GM12878 (cell line): ENCODE measurements around the gene RNPS1. TPM values are rescaled to one million over a fixed set of nuclear protein-coding genes. Genes with fewer than 3 reads are reported as not detected.

ENCODE experiments used
- BHLHE40 ChIP-seq, 2 experiments: fragments of 450-650 bp in 1 of 2; IDR thresholded peaks; 2 replicates each; pipeline ENCODE4 v1.6.1; 2011 to 2017; ENCODE audit warnings: low read depth in 2 of 2, borderline replicate concordance in 1 of 2, improper control_type of control experiment in 1 of 2, low read length in 1 of 2, mild to moderate bottlenecking in 1 of 2
- CBFB ChIP-seq: IDR thresholded peaks from 2 replicates; pipeline ENCODE4 v1.6.1; 2016; ENCODE audit warnings: antibody characterized with exemption, low read depth
- EGR1 ChIP-seq, 2 experiments: IDR thresholded peaks; 1 replicate in 1 of 2; 2 replicates in 1 of 2; pipeline ENCODE4 v1.6.1; 2011 to 2012; ENCODE audit warnings: low read depth in 2 of 2, low read length in 2 of 2, borderline replicate concordance in 1 of 2, mild to moderate bottlenecking in 1 of 2, moderate library complexity in 1 of 2
- HDAC2 ChIP-seq: fragments of 200-600 bp; sonication (generic); IDR thresholded peaks from 2 replicates; pipeline ENCODE4 v1.6.1; 2017
- MEF2A ChIP-seq: IDR thresholded peaks from 2 replicates; pipeline ENCODE4 v1.6.1; 2011; ENCODE audit warnings: low read depth, mild to moderate bottlenecking, low read length, moderate library complexity; ENCODE audit not compliant: insufficient read depth
- MXI1 ChIP-seq: fragments of 150-350 bp; IDR thresholded peaks from 2 replicates; pipeline ENCODE4 v1.6.1; 2011; ENCODE audit warnings: low read depth, mild to moderate bottlenecking, inconsistent platforms, low read length, improper control_type of control experiment
- POLR2AphosphoS5 ChIP-seq: IDR thresholded peaks from 2 replicates; pipeline ENCODE4 v1.6.1; 2011; ENCODE audit warnings: mild to moderate bottlenecking, low read length, inconsistent platforms
- RAD21 ChIP-seq: IDR thresholded peaks from 2 replicates; pipeline ENCODE4 v1.6.1; 2011; ENCODE audit warnings: mild to moderate bottlenecking, low read depth, low read length, moderate library complexity; ENCODE audit not compliant: insufficient read depth
- SREBF1 ChIP-seq: IDR thresholded peaks from 2 replicates; pipeline ENCODE4 v1.6.1; 2012; ENCODE audit warnings: mild to moderate bottlenecking, low read length
- TAF1 ChIP-seq: IDR thresholded peaks from 2 replicates; pipeline ENCODE4 v1.6.1; 2011; ENCODE audit warnings: mild to moderate bottlenecking, low read depth, low read length, borderline replicate concordance
- ZNF207 ChIP-seq: fragments of 450-650 bp; IDR thresholded peaks from 2 replicates; pipeline ENCODE4 v1.6.1; 2014; ENCODE audit warnings: antibody characterized with exemption, mild to moderate bottlenecking, borderline replicate concordance
- polyA plus RNA-seq, 11 experiments: library from polyadenylated mRNA; depleted of rRNA in 4 of 11; unstranded in 6 of 11; stranded (reverse) in 5 of 11; fragments of >200 nt; fragmentation: Nextera tagmentation in 4 of 11; fragmentation: Illumina TruSeq in 1 of 11; extraction: Ambion mirVana in 4 of 11; extraction: Trizol in 1 of 11; gene quantifications; 1 replicate in 1 of 11; 2 replicates in 10 of 11; pipeline versions ENCODE4 v1.2.1 to v1.2.3, GENCODE V29; 2011 to 2016; ENCODE audit warnings: inconsistent platforms in 2 of 11, missing spikeins in 2 of 11, low read depth in 1 of 11
- total RNA-seq, 4 experiments: library from RNA; depleted of rRNA in 3 of 4; stranded (reverse); fragments of >200 nt in 3 of 4; fragmentation: Illumina TruSeq in 1 of 4; extraction: Trizol in 1 of 4; gene quantifications; 2 replicates each; pipeline versions ENCODE4 v1.2.1 to v1.2.3, GENCODE V29; 2013 to 2021
- TF ChIP-seq, protein P1 (sequence below): fragments of 450-650 bp; IDR thresholded peaks from 2 replicates; pipeline ENCODE4 v1.6.1; 2018; ENCODE audit warnings: borderline replicate concordance, mild to moderate bottlenecking; ENCODE audit not compliant: partially characterized antibody
- TF ChIP-seq, protein P2 (sequence below): IDR thresholded peaks from 2 replicates; pipeline ENCODE4 v1.6.1; 2011; ENCODE audit warnings: mild to moderate bottlenecking, low read depth, low read length, moderate library complexity; ENCODE audit not compliant: insufficient replicate concordance
- TF ChIP-seq, protein P3 (sequence below): IDR thresholded peaks from 2 replicates; pipeline ENCODE4 v1.6.1; 2011; ENCODE audit warnings: borderline replicate concordance, low read depth, mild to moderate bottlenecking, moderate library complexity, low read length; ENCODE audit not compliant: insufficient read depth, poor library complexity, severe bottlenecking
- TF ChIP-seq, protein P4 (sequence below): IDR thresholded peaks from 2 replicates; pipeline ENCODE4 v1.6.1; 2012; ENCODE audit warnings: low read length, inconsistent platforms
- TF ChIP-seq, protein P5 (sequence below): fragments of 450-650 bp; IDR thresholded peaks from 2 replicates; pipeline ENCODE4 v1.6.1; 2017; ENCODE audit warnings: borderline replicate concordance
- TF ChIP-seq, protein P6 (sequence below): IDR thresholded peaks from 2 replicates; pipeline ENCODE4 v1.6.1; 2011; ENCODE audit warnings: low read depth, mild to moderate bottlenecking, low read length, moderate library complexity, borderline replicate concordance; ENCODE audit errors: extremely low read depth

The RNPS1 gene
- total and polyA plus RNA-seq, 10 of the 15 experiments (the other 5 are each of a cell fraction or from before 2014, with no cell fraction given): 38.2 to 359 (median 188) TPM

DNA sequence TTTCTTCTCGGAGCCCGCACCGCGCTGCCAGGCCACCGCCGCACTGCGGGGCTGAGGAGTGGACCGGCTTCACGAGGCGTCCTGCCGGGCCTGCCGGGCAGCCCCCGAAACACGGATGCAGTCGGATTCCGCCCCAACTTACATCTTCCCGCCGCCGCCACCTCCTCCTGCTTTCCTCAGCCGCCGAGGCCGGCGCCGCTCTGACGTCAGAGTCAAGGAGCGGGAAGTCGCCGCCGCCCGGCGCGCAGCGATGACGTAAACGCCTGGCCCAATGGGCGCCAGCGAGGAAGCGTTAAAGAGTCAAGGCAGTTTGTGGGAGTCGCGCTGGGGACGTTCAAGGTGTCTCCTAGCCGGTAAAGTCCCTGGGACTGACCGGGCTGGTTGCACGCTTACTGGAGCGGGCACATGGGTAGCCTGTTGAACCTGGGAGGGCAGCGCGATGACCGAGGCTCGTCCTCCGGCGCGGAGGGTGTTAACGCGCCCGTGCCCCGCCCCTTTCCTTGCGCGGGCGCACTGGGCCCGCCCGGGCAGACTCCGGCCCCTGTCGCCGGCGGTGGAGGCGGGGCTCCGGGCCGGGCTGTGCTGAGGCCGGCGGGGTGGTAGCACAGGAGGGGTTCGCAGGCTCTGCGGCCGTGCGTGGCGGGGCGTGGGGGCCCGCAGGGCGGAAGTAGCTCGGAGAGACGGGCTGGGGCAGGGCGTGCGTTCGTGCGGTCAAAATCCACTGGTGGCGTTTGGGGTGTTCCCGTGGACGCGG lies at the start of gene RNPS1 (continued):
- TF ChIP-seq SREBF1: 0 out of 2 replicates have a peak, but pooled peaks have one; percentile 7
- TF ChIP-seq CBFB: peak; percentile 90
- TF ChIP-seq HDAC2: no peak
- TF ChIP-seq, protein P1, sequence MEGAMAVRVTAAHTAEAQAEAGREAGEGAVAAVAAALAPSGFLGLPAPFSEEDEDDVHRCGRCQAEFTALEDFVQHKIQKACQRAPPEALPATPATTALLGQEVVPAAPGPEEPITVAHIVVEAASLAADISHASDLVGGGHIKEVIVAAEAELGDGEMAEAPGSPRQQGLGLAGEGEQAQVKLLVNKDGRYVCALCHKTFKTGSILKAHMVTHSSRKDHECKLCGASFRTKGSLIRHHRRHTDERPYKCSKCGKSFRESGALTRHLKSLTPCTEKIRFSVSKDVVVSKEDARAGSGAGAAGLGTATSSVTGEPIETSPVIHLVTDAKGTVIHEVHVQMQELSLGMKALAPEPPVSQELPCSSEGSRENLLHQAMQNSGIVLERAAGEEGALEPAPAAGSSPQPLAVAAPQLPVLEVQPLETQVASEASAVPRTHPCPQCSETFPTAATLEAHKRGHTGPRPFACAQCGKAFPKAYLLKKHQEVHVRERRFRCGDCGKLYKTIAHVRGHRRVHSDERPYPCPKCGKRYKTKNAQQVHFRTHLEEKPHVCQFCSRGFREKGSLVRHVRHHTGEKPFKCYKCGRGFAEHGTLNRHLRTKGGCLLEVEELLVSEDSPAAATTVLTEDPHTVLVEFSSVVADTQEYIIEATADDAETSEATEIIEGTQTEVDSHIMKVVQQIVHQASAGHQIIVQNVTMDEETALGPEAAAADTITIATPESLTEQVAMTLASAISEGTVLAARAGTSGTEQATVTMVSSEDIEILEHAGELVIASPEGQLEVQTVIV: peak; percentile 89
- peak; percentile 99 for TF ChIP-seq ZNF207
- peak; percentile 89 for TF ChIP-seq TAF1
- TF ChIP-seq MEF2A: no peak
- TF ChIP-seq MXI1: peak; percentile 81
- no peak for TF ChIP-seq RAD21
- TF ChIP-seq EGR1 (IDR thresholded peaks at IDR 0.05; ENCODE audit: borderline replicate concordance in 1 of 2, low read depth in 2 of 2, low read length in 2 of 2): no peak
- TF ChIP-seq, protein P2, sequence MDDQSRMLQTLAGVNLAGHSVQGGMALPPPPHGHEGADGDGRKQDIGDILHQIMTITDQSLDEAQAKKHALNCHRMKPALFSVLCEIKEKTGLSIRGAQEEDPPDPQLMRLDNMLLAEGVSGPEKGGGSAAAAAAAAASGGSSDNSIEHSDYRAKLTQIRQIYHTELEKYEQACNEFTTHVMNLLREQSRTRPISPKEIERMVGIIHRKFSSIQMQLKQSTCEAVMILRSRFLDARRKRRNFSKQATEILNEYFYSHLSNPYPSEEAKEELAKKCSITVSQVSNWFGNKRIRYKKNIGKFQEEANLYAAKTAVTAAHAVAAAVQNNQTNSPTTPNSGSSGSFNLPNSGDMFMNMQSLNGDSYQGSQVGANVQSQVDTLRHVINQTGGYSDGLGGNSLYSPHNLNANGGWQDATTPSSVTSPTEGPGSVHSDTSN: no peak
- TF ChIP-seq, protein P3, sequence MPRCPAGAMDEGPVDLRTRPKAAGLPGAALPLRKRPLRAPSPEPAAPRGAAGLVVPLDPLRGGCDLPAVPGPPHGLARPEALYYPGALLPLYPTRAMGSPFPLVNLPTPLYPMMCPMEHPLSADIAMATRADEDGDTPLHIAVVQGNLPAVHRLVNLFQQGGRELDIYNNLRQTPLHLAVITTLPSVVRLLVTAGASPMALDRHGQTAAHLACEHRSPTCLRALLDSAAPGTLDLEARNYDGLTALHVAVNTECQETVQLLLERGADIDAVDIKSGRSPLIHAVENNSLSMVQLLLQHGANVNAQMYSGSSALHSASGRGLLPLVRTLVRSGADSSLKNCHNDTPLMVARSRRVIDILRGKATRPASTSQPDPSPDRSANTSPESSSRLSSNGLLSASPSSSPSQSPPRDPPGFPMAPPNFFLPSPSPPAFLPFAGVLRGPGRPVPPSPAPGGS: peak; percentile 39
- peak; percentile 97 for TF ChIP-seq POLR2AphosphoS5
- TF ChIP-seq, protein P4, sequence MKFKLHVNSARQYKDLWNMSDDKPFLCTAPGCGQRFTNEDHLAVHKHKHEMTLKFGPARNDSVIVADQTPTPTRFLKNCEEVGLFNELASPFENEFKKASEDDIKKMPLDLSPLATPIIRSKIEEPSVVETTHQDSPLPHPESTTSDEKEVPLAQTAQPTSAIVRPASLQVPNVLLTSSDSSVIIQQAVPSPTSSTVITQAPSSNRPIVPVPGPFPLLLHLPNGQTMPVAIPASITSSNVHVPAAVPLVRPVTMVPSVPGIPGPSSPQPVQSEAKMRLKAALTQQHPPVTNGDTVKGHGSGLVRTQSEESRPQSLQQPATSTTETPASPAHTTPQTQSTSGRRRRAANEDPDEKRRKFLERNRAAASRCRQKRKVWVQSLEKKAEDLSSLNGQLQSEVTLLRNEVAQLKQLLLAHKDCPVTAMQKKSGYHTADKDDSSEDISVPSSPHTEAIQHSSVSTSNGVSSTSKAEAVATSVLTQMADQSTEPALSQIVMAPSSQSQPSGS: no peak
- TF ChIP-seq, protein P5, sequence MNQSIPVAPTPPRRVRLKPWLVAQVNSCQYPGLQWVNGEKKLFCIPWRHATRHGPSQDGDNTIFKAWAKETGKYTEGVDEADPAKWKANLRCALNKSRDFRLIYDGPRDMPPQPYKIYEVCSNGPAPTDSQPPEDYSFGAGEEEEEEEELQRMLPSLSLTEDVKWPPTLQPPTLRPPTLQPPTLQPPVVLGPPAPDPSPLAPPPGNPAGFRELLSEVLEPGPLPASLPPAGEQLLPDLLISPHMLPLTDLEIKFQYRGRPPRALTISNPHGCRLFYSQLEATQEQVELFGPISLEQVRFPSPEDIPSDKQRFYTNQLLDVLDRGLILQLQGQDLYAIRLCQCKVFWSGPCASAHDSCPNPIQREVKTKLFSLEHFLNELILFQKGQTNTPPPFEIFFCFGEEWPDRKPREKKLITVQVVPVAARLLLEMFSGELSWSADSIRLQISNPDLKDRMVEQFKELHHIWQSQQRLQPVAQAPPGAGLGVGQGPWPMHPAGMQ: no peak
- peak; percentile 1 to 51; a peak in 2 of 4 replicates for TF ChIP-seq BHLHE40 (IDR thresholded peaks at IDR 0.05; ENCODE audit: borderline replicate concordance in 1 of 2, low read depth in 2 of 2, low read length in 1 of 2)
- TF ChIP-seq, protein P6, sequence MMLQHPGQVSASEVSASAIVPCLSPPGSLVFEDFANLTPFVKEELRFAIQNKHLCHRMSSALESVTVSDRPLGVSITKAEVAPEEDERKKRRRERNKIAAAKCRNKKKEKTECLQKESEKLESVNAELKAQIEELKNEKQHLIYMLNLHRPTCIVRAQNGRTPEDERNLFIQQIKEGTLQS: peak; percentile 81; the same call in 1 of the 2 replicates
